Transverse colon (tissue), 3 donors: ENCODE measurements around the gene IL17B.

Experiments
- POLR2A ChIP-seq: fragments of 450-650 bp; IDR thresholded peaks from one replicate; pipeline ENCODE4 v1.6.1; 2016; ENCODE audit warnings: antibody characterized with exemption, mild to moderate bottlenecking, moderate library complexity
- TF ChIP-seq, protein P1 (sequence below), 5 experiments: fragments of 200-600 bp in 3 of 5; fragments of 450-650 bp in 2 of 5; sonication (generic) in 3 of 5; IDR thresholded peaks; 1 replicate in 2 of 5; 2 replicates in 3 of 5; pipeline ENCODE4 v1.5.1; 2016 to 2017; ENCODE audit warnings: antibody characterized with exemption in 5 of 5, inconsistent platforms in 3 of 5, mild to moderate bottlenecking in 2 of 5, moderate library complexity in 1 of 5

GRCh38 chr5:149358294-149358651 lies 20.8 kb downstream of the IL17B start:
- TF ChIP-seq, protein P1, sequence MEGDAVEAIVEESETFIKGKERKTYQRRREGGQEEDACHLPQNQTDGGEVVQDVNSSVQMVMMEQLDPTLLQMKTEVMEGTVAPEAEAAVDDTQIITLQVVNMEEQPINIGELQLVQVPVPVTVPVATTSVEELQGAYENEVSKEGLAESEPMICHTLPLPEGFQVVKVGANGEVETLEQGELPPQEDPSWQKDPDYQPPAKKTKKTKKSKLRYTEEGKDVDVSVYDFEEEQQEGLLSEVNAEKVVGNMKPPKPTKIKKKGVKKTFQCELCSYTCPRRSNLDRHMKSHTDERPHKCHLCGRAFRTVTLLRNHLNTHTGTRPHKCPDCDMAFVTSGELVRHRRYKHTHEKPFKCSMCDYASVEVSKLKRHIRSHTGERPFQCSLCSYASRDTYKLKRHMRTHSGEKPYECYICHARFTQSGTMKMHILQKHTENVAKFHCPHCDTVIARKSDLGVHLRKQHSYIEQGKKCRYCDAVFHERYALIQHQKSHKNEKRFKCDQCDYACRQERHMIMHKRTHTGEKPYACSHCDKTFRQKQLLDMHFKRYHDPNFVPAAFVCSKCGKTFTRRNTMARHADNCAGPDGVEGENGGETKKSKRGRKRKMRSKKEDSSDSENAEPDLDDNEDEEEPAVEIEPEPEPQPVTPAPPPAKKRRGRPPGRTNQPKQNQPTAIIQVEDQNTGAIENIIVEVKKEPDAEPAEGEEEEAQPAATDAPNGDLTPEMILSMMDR (IDR thresholded peaks at IDR 0.05) = no peak
- TF ChIP-seq POLR2A = no peak
